NCI-H460 (cell line): ENCODE results near the gene OR2T35. TPM values are rescaled to one million over a fixed set of nuclear protein-coding genes. Genes with fewer than 3 reads are reported as not detected.
"Not testable (repeated sequence)": the region's sequence is repeated elsewhere in the genome, so short reads cannot be mapped to it uniquely, and the experiment has no call there.

Experiments used
- DNase-seq: peaks from one replicate; pipeline ENCODE4 v3.0.0-alpha.2; 2016; ENCODE audit warnings: low read depth; ENCODE audit errors: extremely low read depth
- polyA plus RNA-seq: library from polyadenylated mRNA; depleted of rRNA; stranded (reverse); fragments of >200 nt; gene quantifications from 2 replicates; pipeline ENCODE4 v1.2.3, GENCODE V29; 2014; cell fraction: nucleus; rRNA removed
- total RNA-seq: library from RNA; depleted of rRNA; stranded (reverse); fragments of >200 nt; shearing (Covaris generic); gene quantifications from 2 replicates; pipeline ENCODE4 v1.2.3, GENCODE V29; 2014; rRNA removed

The OR2T35 gene
- total RNA-seq, result not detected in 2 replicates
- polyA plus RNA-seq, result not detected in 2 replicates

- not testable (repeated sequence) for DNase-seq
Observed at GRCh38 chr1:248645178-248645577, at the start of gene OR2T35. Gene OR2T35 (minus strand): TSS chr1:248645278. CDS start chr1:248639258, 6,020 bp downstream.

- DNase-seq, result no peak
Observed at GRCh38 chr1:248691567-248692155, 46.6 kb upstream of the OR2T35 start.

GRCh38 chr1:248688527-248689298 lies 43.6 kb upstream of the OR2T35 start:
- DNase-seq, result no peak

GRCh38 chr1:248686815-248687214 lies 41.7 kb upstream of the OR2T35 start:
- no peak for DNase-seq

- DNase-seq, result no peak
Observed at GRCh38 chr1:248681651-248682050, 36.6 kb upstream of the OR2T35 start.

- DNase-seq, result no peak
Observed at GRCh38 chr1:248670003-248670402, 24.9 kb upstream of the OR2T35 start.

GRCh38 chr1:248663453-248664328 lies 18.6 kb upstream of the OR2T35 start:
- DNase-seq, result not testable (repeated sequence)

- not testable (repeated sequence) for DNase-seq
Observed at GRCh38 chr1:248656797-248657196, 11.7 kb upstream of the OR2T35 start.

GRCh38 chr1:248655354-248655753 lies 10.3 kb upstream of the OR2T35 start, which contains the start of gene OR2T27:
Gene OR2T27 (minus strand): TSS chr1:248655528. CDS start chr1:248650884, 4,644 bp downstream.
- DNase-seq, result not testable (repeated sequence)

- not testable (repeated sequence) for DNase-seq
Observed at GRCh38 chr1:248648770-248649536, 3.9 kb upstream of the OR2T35 start.

- DNase-seq, result not testable (repeated sequence)
Observed at GRCh38 chr1:248642971-248643651, 2.0 kb downstream of the OR2T35 start.

GRCh38 chr1:248641583-248641982 lies 3.5 kb downstream of the OR2T35 start:
- not testable (repeated sequence) for DNase-seq

GRCh38 chr1:248640906-248641305 lies 4.2 kb downstream of the OR2T35 start:
- not testable (repeated sequence) for DNase-seq

GRCh38 chr1:248639652-248640051 lies 5.4 kb downstream of the OR2T35 start:
- DNase-seq, result not testable (repeated sequence)

GRCh38 chr1:248636612-248637011 lies 8.5 kb downstream of the OR2T35 start:
- not testable (repeated sequence) for DNase-seq

GRCh38 chr1:248634991-248635390 lies 10.1 kb downstream of the OR2T35 start, which contains the start of gene OR2T11:
Gene OR2T11 (minus strand): TSS chr1:248635091. CDS start chr1:248627128, 7,963 bp downstream.
- DNase-seq, result not testable (repeated sequence)

- DNase-seq, result no peak
Observed at GRCh38 chr1:248631354-248632008, 13.6 kb downstream of the OR2T35 start.

- DNase-seq, result no peak
Observed at GRCh38 chr1:248630551-248630950, 14.5 kb downstream of the OR2T35 start.
